ENCODE measurements around the gene KRTAP6-3. TPM values are rescaled to one million over a fixed set of nuclear protein-coding genes. Genes with fewer than 3 reads are reported as not detected.

KRTAP6-3 gene
- total and polyA plus RNA-seq, 2 of the 8 experiments (the other 6 are each of a cell fraction or from before 2014, with no cell fraction given) = not detected

DNA sequence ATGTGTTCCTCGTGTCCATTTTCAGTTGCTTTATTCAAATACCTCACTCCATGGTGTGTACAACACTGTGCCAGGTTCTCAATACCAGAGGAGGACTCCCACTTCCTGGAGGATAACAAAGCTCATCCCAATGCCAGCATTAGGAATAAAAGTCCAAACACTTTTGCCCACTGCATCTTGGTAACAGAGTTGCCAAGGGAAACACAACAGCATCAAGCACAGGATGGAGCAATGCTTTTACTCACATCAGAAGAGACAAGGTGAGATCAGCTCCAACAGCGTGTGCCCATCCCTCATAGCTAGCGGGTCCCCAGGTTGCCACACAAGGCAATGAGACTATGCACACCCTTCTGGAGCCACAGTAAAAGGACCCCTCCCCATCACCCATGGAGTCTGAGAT is 31.1 kb downstream of the KRTAP6-3 start:
- H3K4ac ChIP-seq (replicated peaks; ENCODE audit: insufficient read length, low read depth, low read length) = no peak overlapping the region
- H4K91ac ChIP-seq (replicated peaks; ENCODE audit: insufficient read length, low read length) = no peak overlapping the region
- H4K5ac ChIP-seq (ENCODE audit: insufficient read length, low read depth, low read length) = no peak overlapping the region
- H3K79me2 ChIP-seq (ENCODE audit: control insufficient read depth in 1 of 2, insufficient read depth in 2 of 2, low read length in 2 of 2) = no peaks in the 10 kb centered on the region
- CTCF ChIA-PET (ENCODE audit: partially characterized antibody) = interaction anchor here (1.5 kb wide), 1 partner anchor 17 kb away, joined by 5 read pairs; no protein-coding TSS in a partner anchor
- TF ChIP-seq NRF1 (IDR thresholded peaks at IDR 0.05; ENCODE audit: low read depth, low read length) = no peak
- TF ChIP-seq, protein P1, sequence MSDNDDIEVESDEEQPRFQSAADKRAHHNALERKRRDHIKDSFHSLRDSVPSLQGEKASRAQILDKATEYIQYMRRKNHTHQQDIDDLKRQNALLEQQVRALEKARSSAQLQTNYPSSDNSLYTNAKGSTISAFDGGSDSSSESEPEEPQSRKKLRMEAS (IDR thresholded peaks at IDR 0.05) = no peak
- H2BK12ac ChIP-seq (ENCODE audit: low read depth, low read length) = no peak overlapping the region
- DNase-seq (ENCODE audit: low read depth in 1 of 2, low spot score in 2 of 2) = no peak
- H3K27ac ChIP-seq (ENCODE audit: low read depth, low read length) = no peak overlapping the region
- no peaks in the 10 kb centered on the region for H3K79me1 ChIP-seq (ENCODE audit: low read depth, low read length)
- H3K18ac ChIP-seq (ENCODE audit: extremely low read depth, low read length) = no peak overlapping the region
- H2BK20ac ChIP-seq (ENCODE audit: low read length) = no peak overlapping the region
- H3K14ac ChIP-seq (ENCODE audit: insufficient read length) = no peak overlapping the region
- no peak overlapping the region for H2AK5ac ChIP-seq (ENCODE audit: low read depth, low read length)
- no peak overlapping the region for H4K8ac ChIP-seq (ENCODE audit: extremely low read depth, insufficient read depth, low read length)
- no peak overlapping the region for H3K9ac ChIP-seq (replicated peaks in 1 of 4; ENCODE audit: extremely low read depth in 1 of 4, low read depth in 3 of 4, low read length in 3 of 4)
- no peak overlapping the region for H2BK15ac ChIP-seq (ENCODE audit: low read length)
- H3K4me3 ChIP-seq (ENCODE audit: extremely low read depth in 1 of 4, insufficient read depth in 2 of 4, low read depth in 3 of 4, low read length in 4 of 4) = no peak overlapping the region
- no peak overlapping the region for H3K56ac ChIP-seq (replicated peaks; ENCODE audit: insufficient read length, low read depth, low read length)
- FAIRE-seq = no peak
- H4K20me1 ChIP-seq (replicated peaks in 1 of 2; ENCODE audit: control insufficient read depth in 1 of 2, insufficient read depth in 2 of 2, low read length in 2 of 2) = no peaks in the 10 kb centered on the region
- peaks cover 0 to 1% (median 0%) of the 10 kb centered on the region in 4 experiments; a peak in 1 of 7 replicates for H3K27me3 ChIP-seq (replicated peaks in 1 of 4; ENCODE audit: control insufficient read depth in 3 of 4, extremely low read depth in 1 of 4, insufficient read depth in 3 of 4, low read length in 3 of 4)
- WGBS, 2 experiments (ENCODE audit: extremely low coverage in 1 of 2, insufficient coverage in 1 of 2, insufficient read length in 1 of 2, insufficient replicate concordance in 2 of 2, low coverage in 1 of 2, low lambda C conversion rate in 2 of 2, missing lambda C conversion rate in 1 of 2) = 90% methylated on average over 3 of the region's 3 CpGs; no CpG with 5 or more reads in 1 of the 2 experiments
- H3K23me2 ChIP-seq (ENCODE audit: low read depth, low read length) = no peaks in the 10 kb centered on the region
- no peak overlapping the region for H2AFZ ChIP-seq (ENCODE audit: low read length)
- no peak overlapping the region for H3K4me2 ChIP-seq (ENCODE audit: insufficient read depth in 1 of 2, low read depth in 2 of 2, low read length in 2 of 2)
- H3K9me3 ChIP-seq (ENCODE audit: insufficient read depth in 2 of 2, low read depth in 1 of 2, low read length in 1 of 2) = peaks cover 7% of the 10 kb centered on the region in 2 experiments
- no peak overlapping the region for H2BK120ac ChIP-seq (replicated peaks; ENCODE audit: low read depth, low read length)
- H2BK5ac ChIP-seq (ENCODE audit: low read depth, low read length) = no peak overlapping the region
- no peak overlapping the region for H3K23ac ChIP-seq (ENCODE audit: insufficient read length)
- H3K36me3 ChIP-seq (ENCODE audit: control insufficient read depth in 2 of 4, insufficient read depth in 4 of 4, low read length in 3 of 4) = no peaks in the 10 kb centered on the region
- peaks cover 0 to 2% (median 0%) of the 10 kb centered on the region in 4 experiments; a peak in 2 of 7 replicates for H3K4me1 ChIP-seq (replicated peaks in 1 of 4; ENCODE audit: control insufficient read depth in 3 of 4, insufficient read depth in 4 of 4, low read length in 3 of 4)
- POLR2A ChIA-PET (ENCODE audit: partially characterized antibody) = no interaction called here

All from H1 (cell line).